Omental fat pad (tissue), 4 donors: ENCODE results near the gene CLK1. TPM values are rescaled to one million over a fixed set of nuclear protein-coding genes. Genes with fewer than 3 reads are reported as not detected.
"Not testable (repeated sequence)": the region's sequence is repeated elsewhere in the genome, so short reads cannot be mapped to it uniquely, and the experiment has no call there.

Experiments
- ATAC-seq: fragments of 150-250 bp; one replicate; pipeline ENCODE4 v1.9.1; 2016; ENCODE audit warnings: mild to moderate bottlenecking, moderate library complexity; ENCODE audit not compliant: low FRiP score
- DNase-seq: peaks from one replicate; pipeline ENCODE4 v3.0.0-alpha.2; 2019; ENCODE audit warnings: low spot score
- total RNA-seq, 4 donors: library from RNA; depleted of rRNA; stranded (reverse); fragments of >200 nt; gene quantifications; one replicate each; pipeline ENCODE4 v1.1.0, GENCODE V29; 2016
- TF ChIP-seq, protein P1 (sequence below), 3 donors: fragments of 450-650 bp; IDR thresholded peaks; one replicate each; pipeline ENCODE4 v1.5.1; 2016 to 2017; ENCODE audit warnings: antibody characterized with exemption in 3 of 3, mild to moderate bottlenecking in 3 of 3, moderate library complexity in 2 of 3

The CLK1 gene
- total RNA-seq, 4 donors from 2014 or later: 115 to 224 (median 126) TPM

DNA sequence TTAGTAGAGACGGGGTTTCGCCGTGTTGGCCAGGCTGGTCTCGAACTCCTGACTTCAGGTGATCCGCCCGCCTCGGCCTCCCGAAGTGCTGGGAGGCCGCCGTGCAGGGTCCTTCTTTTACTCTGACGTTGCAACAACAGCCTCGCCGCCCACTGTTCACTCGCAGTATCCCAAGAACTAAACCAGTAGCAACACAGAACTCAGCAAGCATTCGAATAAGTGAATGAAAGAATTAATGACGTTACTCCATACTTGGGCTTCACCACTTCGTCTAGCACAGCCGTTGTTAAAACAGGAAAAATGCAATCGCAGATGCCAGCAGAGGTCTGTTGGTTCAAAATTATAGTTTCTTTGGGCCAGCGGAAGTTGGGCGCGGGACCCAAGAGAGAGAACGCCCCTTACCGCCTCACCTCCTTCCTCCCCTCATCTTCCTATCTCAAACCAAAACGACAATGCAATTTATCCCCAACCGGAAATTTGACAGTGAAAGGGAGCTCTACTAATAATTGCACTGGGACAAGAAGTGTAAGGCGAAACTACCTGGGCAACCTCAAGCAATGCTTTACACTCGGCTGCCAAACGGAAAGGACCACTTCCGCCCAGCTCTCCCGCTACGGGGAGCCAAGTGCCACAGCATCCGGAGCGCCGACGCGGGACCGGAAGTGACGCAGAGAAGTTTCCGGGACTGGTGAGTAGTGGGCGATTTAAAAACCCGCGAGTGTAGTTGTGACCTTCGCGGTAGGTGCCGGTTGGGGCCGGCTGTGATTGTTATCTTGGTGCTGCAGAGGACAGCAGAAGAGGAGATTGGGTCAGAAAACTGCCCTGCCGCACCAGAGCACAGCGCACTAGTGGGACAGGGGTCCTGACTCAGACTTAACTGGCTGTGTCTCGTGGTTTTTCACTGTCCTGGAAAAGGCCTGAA lies 24.5 kb upstream of the CLK1 start, which contains the start of the genes NIF3L1 and PPIL3:
TSS of gene NIF3L1 (plus strand) at position 668 of the 922 bp plus-strand sequence. CDS start 2,573 bp downstream, outside the sequence.
TSS of gene PPIL3 (minus strand) at position 374 of the 922 bp plus-strand sequence. CDS start 1,462 bp downstream, outside the sequence.
- DNase-seq (peak; percentile 91), ATAC-seq (peak; percentile 94)
- TF ChIP-seq, protein P1, sequence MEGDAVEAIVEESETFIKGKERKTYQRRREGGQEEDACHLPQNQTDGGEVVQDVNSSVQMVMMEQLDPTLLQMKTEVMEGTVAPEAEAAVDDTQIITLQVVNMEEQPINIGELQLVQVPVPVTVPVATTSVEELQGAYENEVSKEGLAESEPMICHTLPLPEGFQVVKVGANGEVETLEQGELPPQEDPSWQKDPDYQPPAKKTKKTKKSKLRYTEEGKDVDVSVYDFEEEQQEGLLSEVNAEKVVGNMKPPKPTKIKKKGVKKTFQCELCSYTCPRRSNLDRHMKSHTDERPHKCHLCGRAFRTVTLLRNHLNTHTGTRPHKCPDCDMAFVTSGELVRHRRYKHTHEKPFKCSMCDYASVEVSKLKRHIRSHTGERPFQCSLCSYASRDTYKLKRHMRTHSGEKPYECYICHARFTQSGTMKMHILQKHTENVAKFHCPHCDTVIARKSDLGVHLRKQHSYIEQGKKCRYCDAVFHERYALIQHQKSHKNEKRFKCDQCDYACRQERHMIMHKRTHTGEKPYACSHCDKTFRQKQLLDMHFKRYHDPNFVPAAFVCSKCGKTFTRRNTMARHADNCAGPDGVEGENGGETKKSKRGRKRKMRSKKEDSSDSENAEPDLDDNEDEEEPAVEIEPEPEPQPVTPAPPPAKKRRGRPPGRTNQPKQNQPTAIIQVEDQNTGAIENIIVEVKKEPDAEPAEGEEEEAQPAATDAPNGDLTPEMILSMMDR (IDR thresholded peaks at IDR 0.05): no peak

DNA sequence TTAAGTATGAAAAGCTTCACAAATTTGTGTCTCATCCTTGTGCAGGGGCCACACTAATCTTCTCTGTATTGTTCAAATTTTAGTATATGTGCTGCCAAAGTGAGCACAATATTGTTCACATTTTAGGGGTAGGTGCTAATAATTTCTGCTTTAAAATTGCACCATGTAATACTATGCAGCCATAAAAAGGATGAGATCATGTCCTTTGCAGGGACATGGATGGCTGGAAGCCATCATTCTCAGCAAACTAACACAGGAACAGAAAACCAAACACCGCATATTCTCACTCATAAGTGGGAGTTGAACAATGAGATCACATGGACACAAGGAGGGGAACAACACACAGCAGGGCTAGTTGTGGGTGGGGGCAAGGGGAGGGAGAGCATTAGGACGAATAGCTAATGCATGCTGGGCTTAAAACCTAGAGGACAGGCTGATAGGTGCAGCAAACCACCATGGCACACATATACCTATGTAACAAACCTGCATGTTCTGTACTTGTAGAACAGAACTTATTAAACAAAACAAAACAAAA lies 17.3 kb upstream of the CLK1 start:
- ATAC-seq, DNase-seq: not testable (repeated sequence)

DNA sequence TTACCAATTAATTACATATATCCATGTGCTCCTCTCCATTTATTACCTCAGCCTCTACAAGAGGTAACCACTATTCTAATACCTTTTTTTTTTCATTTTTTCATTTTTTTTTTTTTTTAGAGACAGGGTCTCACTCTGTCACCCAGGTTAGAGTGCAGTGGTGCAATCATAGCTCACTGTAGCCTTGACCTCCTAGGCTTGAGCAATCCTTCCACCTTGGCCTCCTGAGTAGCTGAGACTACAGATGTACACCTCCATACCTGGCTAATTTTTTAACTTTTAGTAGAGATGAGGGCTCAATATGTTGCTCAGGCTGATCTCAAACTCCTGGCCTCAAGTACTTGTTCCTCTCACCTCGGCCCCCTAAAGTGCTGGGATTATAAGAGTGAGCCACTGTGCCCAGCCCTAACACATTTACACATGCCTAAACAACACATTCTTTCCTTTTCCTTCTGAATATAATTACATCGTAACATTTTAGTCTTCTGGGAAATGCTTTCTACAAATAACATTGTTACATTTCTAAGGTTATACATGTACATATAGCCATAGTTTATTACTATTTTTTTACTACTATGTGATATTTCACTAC lies 13.9 kb upstream of the CLK1 start:
- DNase-seq: no peak

DNA sequence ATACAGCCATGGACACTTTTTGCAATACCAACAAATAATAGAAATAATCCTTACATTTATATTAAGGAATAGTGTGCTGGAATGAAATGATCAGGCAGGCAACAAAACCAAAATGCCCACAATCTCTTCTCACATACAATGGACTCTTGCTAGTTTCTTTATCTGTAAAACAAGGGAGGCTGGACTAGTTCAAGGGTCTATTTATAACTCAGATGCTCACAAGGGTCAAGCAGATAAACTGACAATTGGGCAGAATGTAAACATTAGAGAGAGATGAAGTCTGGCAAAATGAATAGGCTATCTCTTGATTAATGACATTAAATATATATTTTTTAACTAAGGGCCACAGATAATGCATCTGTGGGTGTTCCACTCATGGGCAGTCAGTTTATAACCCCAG lies 13.0 kb upstream of the CLK1 start:
- no peak for ATAC-seq

More for the DNA sequence above, 13.9 kb upstream of the CLK1 start:
- TF ChIP-seq, protein P1 (IDR thresholded peaks at IDR 0.05): no peak
- ATAC-seq: no peak

DNA sequence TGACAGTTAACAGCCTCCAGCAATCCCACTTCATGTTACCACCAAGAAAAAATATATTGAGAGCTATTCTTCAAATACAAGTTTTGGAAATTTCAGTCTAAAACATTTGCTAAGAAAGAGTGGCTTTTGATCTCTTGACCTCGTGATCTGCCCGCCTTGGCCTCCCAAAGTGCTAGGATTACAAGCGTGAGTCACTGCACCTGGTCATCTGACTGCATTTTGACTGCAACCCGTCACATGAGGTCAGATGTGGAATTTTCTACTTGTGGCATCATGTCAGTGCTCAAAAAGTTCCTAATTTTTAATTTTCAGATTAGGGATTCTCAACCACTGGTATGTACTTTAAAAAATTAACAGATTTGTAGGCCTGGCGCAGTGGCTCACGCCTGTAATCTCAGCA lies 9.1 kb upstream of the CLK1 start:
- DNase-seq: no peak
- no peak for ATAC-seq
- TF ChIP-seq, protein P1 (IDR thresholded peaks at IDR 0.05): no peak

More for the DNA sequence above, 13.0 kb upstream of the CLK1 start:
- TF ChIP-seq, protein P1 (IDR thresholded peaks at IDR 0.05): no peak
- DNase-seq: no peak

DNA sequence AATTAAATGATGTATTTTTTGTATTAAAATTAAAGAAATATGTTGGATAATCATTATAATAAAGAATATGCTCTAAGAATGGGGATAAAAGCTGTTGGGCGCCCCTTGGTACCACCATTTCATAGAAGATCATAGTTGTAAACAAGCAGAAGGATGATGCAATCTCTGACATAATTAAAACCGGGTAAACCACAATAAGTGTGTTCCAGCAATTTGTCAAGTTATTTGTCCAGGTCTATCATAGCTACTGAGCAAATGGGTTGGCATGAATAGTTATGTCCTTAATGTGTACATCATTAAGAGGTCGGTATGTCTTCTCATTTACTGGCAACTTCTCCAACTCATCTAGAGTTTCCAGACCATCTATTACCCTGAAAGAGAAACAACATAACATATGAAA lies 6.7 kb upstream of the CLK1 start:
- ATAC-seq: no peak
- TF ChIP-seq, protein P1 (IDR thresholded peaks at IDR 0.05): no peak
- DNase-seq: no peak

DNA sequence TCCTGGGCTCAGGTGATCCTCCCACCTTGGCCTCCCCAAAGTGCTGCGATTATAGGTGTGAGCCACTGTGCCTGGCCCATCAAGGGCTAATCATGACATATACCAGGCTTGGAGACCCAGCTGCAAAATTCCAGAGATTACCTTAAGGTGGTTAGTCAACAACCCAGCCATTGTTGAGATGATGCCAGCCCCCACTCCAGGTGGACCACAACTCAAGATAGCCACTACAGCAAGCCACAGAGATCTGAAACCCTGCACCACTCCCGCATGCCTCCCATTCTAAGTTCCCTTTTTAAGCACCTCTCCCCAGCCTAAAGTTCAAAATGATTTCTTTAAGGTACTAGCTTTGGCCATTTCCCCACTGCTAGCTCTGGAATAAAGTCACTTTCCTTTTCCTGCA lies 4.6 kb upstream of the CLK1 start:
- TF ChIP-seq, protein P1 (IDR thresholded peaks at IDR 0.05): no peak
- no peak for DNase-seq
- no peak for ATAC-seq
